Activated T-helper 9 cell treated with anti-CD3 and anti-CD28 coated beads, Interleukin-2, amount 50 U/mL, for 16 hours (primary cell): ENCODE data around the gene CLDN11.

Experiments used
- DNase-seq: peaks from one replicate; pipeline ENCODE4 v3.0.0-alpha.2; 2020; ENCODE audit warnings: low read depth

The CLDN11 gene

DNA sequence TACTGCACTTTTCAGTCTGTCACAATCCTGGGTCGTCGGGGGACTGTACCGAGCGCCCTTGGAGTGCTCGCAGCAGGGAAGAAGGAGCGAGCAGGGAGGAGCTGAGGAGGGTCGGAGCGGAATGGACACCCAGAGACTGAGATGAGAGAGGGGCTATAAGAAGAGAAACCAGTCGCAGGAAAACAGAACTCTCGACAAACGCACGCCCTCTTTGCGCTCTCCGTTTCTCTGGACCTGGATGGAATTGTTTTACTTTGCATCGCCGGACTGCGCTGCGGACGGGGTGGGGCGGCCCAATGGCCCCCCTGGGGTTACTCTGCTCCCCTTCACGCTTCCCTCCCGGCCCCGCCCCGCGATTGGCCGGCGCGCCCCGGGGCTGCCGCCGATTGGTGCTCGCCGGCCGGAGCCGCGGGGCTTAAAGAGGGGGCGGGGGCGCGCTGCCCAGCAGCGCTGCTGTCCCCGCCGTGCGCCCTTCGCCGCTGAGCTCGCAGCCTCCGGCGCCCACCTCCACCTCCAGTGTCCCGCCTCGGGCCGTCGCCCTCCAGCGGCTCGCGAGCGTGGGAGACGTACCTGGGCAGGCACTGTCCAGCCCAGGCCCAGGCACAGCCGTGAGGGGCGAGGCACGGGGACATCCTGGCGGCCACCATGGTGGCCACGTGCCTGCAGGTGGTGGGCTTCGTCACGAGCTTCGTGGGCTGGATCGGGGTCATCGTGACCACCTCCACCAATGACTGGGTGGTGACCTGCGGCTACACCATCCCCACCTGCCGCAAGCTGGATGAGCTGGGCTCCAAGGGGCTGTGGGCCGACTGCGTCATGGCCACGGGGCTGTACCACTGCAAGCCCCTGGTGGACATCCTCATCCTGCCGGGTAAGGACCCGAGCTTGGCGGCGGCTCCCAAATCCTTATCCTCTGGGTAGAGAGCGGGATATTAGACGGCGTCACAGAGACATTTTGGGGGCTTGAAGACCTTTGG lies at the start of gene CLDN11:
Gene CLDN11 (plus strand): TSS at position 447 of the 977 bp plus-strand sequence. CDS start 199 bp downstream, at position 646.
- no peak for DNase-seq

GRCh38 chr3:170368921-170369320 lies 49.7 kb upstream of the CLDN11 start:
- no peak for DNase-seq

GRCh38 chr3:170372190-170372879 lies 46.3 kb upstream of the CLDN11 start:
- no peak for DNase-seq

- no peak for DNase-seq
Measured at GRCh38 chr3:170383567-170383966, 35.1 kb upstream of the CLDN11 start.

DNA sequence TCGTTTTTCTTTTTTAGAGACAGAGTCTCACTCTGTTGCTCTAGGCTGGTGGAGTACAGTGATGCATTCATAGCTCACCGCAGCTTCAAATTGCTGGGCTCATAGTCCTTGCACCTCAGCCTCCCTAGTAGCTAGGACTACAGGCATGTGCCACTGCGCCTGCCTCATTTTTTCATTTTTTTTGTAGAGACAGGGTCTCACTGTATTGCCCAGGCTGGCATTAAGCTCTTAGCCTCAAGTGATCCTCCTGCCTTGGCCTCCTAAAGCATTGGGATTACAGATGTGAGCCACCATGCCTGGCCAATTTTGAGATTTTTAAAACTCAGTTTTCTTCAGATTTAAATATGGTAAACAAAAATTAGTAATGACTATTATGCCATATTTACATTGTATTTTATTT lies 32.2 kb upstream of the CLDN11 start:
- DNase-seq = no peak

DNA sequence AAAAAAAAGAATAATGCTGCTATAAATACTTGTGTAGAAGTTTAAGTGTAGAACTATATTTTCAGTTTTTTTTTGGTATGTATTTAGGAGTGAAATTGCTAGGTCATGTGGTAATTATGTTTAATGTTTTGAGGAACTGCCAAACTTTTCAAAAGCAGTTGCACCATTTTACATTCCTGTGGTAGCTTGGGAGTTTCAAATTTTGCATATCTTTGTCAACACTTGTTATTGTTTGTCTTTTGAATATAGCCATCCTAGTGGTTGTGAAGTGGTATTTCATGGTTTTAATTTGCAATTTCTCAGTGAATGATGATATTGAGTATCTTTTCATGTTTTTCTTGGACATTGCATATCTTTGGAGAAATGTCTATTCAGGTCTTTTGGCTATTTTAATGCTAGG lies 30.7 kb upstream of the CLDN11 start:
- DNase-seq = no peak

GRCh38 chr3:170391108-170391507 lies 27.6 kb upstream of the CLDN11 start:
- no peak for DNase-seq

DNA sequence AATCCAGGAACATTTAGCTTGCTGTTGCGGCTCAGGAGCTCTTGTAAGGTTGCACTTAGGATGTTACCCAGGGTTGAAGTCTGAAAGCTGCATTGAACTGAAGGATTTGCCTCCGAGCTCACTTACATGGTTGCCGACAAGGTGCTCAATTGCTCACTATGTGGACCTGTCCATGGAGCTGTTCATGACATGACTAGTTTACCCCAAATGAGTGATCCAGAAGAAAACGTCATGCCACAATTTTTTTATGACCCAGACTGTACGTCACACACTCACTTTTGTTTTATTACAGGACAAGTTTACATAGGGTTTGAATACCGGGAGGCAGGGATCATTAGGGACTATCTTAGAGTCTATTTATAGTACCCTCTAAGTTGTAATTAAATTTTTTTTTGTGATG lies 21.0 kb upstream of the CLDN11 start:
- no peak for DNase-seq

DNA sequence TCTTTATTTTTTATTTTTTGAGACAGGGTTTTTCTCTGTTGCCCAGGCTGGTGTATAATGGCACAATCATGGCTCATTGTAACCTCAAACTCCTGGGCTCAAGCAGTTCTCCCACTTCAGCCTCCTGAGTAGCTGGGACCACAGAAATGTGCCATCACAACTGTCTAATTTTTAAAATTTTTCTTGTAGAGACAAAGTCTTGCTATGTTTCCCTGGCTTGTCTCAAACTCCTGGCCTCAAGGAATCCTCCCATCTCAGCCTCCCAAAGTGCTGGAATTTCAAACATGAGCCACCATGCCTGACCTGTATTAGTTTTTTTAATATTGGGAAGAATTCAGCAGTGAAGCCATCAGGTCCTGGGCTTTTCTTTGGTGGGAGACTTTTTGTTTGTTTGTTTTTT lies 13.6 kb upstream of the CLDN11 start:
- DNase-seq = no peak

DNA sequence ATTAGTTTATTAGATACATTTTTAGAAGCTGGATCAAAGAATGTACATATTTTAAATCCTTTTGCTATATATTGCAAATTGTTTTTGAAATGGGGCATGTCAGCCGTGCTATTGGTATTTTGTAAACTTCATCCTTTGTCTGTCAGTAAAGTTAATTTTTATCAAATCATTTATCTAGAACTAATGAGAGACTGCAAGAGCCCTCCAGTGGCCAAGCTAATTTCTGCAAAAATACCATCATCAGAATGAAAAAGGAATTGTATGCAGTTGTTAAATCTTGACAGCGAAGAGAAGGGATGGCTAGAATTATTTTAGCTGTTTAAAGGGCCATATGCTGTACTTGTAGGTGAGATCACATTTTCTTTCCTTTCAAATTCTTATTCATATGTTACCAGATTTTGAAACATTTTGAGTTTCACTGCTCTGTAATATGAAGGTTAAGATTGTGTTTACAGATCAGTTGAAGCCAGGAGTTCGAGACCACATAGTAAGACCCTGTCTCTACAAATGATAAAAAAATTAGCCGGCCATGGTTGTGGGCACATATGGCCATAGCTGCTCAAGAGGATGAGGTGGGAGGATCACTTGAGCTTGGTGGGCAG lies 8.1 kb upstream of the CLDN11 start:
- DNase-seq = no peak

DNA sequence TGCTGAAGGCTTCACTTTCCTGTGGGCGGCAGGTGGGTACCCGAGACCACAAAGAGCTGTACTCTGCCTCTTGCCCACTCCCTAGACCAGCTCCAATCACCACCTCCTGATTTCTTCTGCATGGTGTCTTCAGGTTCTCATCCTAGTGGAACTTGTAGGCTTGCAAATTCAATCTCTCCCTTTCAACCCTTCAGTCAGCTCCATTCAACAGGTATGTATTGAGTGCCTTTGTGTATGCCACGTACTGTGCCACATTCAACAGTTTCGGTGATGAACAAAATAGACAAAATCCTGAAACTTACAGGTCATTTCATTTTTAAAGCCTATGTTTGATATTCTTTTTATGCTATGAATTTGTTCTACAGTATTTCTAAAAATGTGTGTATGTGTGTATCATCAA lies 5.4 kb upstream of the CLDN11 start:
- DNase-seq = no peak

DNA sequence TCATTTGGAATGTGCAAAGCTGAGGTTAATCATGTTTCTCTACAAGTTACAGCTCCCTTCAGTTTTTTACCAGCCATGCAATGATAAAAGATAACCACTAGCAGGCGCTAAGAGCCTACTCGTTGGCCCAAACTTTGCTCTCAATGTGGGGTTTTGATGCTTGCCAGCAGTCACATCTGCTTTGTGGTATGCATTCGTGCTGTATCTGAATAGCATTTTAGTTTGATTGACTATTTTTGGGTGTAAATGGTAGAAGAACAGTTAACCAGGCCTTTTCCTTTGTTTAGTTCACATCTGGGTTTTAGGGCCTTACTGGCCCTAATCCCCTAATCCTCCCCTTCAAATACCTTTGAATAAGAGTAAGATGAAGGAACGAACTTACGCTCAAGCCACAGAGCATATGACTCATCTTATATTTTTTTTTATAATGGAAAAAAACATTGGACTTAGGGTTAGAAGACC lies 4.4 kb upstream of the CLDN11 start:
- DNase-seq = no peak

DNA sequence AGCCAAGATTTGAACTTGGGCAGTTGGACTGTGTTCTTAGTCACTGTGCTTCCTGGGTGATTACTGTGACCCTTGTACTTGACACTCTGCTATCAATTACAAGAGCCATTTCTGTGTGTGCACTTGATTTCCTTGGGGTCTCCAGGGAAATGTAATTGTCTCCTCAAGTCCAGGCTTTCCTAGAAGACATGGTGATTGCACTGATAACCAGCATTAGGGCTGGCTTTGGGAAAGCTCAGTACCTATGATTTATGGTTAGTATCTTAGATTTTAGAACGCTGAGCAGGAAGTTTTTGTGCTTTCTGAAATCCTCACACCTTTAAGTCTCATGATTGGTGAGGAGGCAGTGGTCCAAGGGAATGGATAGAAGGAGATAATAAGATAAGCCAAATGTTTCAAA lies 1.6 kb upstream of the CLDN11 start:
- DNase-seq = no peak

DNA sequence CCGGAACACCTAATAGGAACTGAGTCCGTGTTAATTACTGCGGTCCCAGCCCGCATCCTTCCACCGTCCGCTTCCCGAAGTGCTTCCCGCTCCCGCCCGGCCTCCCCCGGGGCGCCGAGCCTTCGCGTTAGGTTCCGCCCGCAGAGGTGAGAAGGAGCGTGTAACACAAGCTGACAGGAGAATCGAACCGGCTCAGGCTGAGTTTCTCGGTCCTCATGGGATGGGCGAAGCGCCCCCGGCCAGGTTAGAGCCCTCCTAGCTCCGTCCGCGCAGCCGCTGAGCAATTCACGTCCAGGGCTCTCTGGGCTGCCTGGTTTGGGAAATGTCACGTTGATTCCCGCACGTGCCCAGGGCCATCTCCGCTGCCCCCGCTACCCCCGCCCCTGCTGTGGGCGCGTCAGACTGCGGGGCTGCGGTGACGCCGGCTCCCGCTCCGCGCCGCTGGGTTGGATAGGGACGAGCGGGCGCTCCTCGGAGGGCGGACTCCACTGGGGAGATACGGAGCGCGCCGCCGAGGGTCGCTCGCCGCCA lies 954 bp downstream of the CLDN11 start:
- no peak for DNase-seq

DNA sequence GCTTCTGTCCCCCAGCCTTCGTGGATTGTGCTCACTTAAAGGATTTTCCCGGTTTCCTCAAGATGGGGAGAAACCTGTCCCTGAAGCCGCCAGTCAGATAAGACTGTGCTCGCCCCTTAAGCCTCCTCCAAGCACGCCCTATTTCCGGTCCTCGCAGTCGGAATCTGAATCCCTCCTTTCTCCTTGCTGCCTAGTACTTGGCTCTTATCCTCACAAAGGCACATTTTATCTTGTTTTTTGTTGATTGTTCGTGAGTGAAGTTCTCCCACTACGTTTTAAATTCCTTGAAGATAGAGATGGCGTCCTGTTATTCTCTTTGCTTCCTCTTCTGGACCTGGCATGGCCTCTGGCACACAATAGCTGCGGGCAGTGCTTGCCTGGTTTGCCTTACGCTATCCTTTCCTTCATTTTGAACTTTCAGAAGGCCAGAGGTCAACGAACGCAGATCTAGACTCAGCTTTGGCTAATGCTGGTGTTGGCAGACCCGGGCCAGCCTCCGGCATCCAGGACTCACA lies 1.7 kb downstream of the CLDN11 start:
- no peak for DNase-seq

DNA sequence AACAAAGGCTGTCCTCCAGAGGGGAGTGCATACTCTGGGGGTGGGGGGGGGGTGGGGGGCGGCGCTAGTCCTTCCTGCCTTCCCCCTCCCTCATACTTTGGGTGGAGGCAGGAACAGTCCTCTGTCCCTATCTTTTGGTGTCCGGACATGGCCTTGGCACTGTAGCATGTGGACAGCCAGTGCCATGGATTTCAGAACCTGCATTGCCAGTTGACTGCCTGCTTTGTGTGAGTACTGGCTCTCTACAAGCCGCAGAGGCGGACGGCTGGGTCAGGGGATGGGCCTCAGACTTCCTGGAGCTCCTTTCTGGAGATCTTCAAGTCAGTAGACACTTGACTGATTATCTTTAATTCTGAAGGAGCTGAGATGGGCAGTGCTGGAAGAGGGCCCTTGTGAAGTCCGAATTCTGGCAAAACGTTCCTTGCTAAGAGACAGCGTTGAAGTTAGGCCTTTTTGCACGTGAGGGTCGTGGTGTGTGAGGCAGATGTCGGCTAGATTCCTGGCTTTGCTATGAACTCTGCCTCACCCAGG lies 2.5 kb downstream of the CLDN11 start:
- no peak for DNase-seq

GRCh38 chr3:170421758-170422157 lies 3.1 kb downstream of the CLDN11 start:
- no peak for DNase-seq

- no peak for DNase-seq
Measured at GRCh38 chr3:170423001-170423615, 4.4 kb downstream of the CLDN11 start.

DNA sequence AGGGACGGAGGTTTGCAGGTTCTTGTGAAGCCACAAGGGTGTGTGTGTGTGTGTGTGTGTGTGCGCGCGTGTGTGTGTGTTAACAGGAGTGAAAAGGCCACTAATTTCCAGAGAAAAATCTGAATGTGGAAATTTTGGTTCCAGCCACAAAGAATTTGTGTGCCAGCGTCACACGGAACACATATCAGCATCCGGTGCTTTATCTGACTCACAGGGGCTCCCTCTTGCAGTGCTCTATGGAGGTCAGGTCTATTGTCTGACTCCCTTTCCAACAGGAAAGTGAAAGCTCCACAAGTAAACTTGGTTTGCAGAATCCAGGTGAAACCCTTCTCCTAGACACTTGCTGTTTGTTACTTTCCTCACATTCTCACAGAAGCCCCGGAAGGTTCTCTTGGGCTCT lies 6.2 kb downstream of the CLDN11 start:
- no peak for DNase-seq

- DNase-seq = no peak
Measured at GRCh38 chr3:170425491-170426239, 7.0 kb downstream of the CLDN11 start.
